Spinal cord (tissue), 10 donors: Measurements from ENCODE around the gene STAT2. TPM values are rescaled to one million over a fixed set of nuclear protein-coding genes. Genes with fewer than 3 reads are reported as not detected.
A peak's percentile ranks its signal among the peaks of the same experiment; 100 is the strongest.
"Not testable (repeated sequence)": the region's sequence is repeated elsewhere in the genome, so short reads cannot be mapped to it uniquely, and the experiment has no call there.

Experiments
- DNase-seq, 6 donors: peaks; one replicate each; pipeline versions ENCODE4 v3.0.0 to v3.0.0-alpha.2; 2013 to 2015; ENCODE audit warnings: low spot score in 6 of 6, low read depth in 4 of 6
- H3K27ac ChIP-seq: one replicate; pipeline ENCODE4 v1.5.1; 2013; ENCODE audit warnings: low read depth, low read length, control low read depth
- H3K27me3 ChIP-seq: one replicate; pipeline ENCODE4 v1.6.1; 2013; ENCODE audit warnings: low read length; ENCODE audit not compliant: control insufficient read depth, insufficient read depth
- H3K36me3 ChIP-seq: one replicate; pipeline ENCODE4 v1.6.1; 2013; ENCODE audit warnings: low read length; ENCODE audit not compliant: control insufficient read depth, insufficient read depth
- H3K4me1 ChIP-seq: one replicate; pipeline ENCODE4 v1.6.1; 2013; ENCODE audit warnings: low read length; ENCODE audit not compliant: control insufficient read depth, insufficient read depth
- H3K4me3 ChIP-seq: one replicate; pipeline ENCODE4 v1.5.1; 2013; ENCODE audit warnings: low read depth, low read length, control low read depth
- H3K9me3 ChIP-seq: one replicate; pipeline ENCODE4 v1.6.1; 2013; ENCODE audit warnings: low read length; ENCODE audit not compliant: control insufficient read depth, insufficient read depth
- WGBS: methylation state at CpG from one replicate; pipeline ENCODE4 v1.1.5; 2013; ENCODE audit warnings: missing lambda C conversion rate; ENCODE audit not compliant: insufficient coverage; 5-methylcytosine and 5-hydroxymethylcytosine counted together
- polyA plus RNA-seq, 2 donors: library from polyadenylated mRNA; unstranded; fragments of 120-200 nt; gene quantifications; one replicate each; pipeline ENCODE4 v1.2.1, GENCODE V29; 2013; ENCODE audit not compliant: insufficient read length in 2 of 2
- total RNA-seq, 2 donors: library from RNA; depleted of rRNA in 1 of 2; stranded (reverse); fragments of 120-200 nt in 1 of 2; fragments of >200 nt in 1 of 2; gene quantifications; one replicate each; pipeline versions ENCODE4 v1.2.3 to v1.2.4, GENCODE V29; 2013 to 2014
- donor health status: healthy.

Gene STAT2
- total and polyA plus RNA-seq, 4 donors = 72.4 to 145 (median 120) TPM

GRCh38 chr12:56366948-56367347, 7.0 kb upstream of the STAT2 start:
- Histone ChIP-seq H3K36me3 (no peaks in the 10 kb centered on the region), H3K9me3 (no peaks in the 10 kb centered on the region), H3K27ac (no peak overlapping the region), H3K4me3 (no peak overlapping the region), H3K4me1 (no peaks in the 10 kb centered on the region), H3K27me3 (no peaks in the 10 kb centered on the region)
- no peak for DNase-seq
- WGBS = no CpG with 5 or more reads among the region's 3 CpGs

DNA sequence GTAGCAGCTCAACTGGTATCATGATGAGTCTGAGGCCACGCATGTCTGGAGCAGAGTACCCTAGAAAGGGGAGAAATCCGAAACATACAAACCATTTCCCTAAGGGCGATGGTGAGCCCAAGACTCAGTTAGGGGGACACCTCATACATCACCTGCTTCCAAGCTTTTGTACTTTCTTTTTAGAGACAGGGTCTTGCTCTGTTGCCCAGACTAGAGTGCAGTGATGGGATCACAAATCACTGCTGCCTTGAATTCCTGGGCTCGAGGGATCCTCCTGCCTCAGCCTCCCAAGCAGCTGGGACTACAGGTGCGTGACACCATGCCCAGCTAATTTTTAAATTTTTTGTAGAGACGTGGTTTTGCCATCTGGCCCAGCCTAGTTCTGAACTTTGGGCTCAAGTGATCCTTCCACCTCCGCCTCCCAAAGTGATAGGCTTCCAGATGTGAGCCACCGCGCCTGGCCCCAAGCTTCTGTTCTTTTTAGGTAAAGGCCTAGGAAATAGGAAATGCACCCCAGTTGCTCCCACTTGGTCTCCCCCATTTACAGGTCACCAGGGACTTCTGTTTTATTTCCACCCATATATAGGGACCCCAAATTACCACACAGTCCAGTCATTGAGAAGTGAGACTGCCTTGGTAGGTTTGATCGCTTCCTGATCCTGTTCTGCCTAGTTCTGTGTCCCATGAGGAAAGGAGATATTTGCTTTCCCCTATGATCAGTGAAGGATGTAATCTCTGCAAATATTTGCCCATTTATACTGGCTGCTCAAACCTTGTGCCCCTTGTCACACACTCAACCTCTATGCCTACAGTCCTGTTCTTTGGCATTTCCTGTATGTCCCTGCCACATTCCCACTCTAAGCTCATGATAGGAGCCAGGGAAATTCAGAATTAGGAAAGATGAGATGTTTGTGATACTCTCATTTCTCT, 2.5 kb upstream of the STAT2 start, which contains the start of gene APOF:
Gene APOF (minus strand): TSS at position 728 of the 930 bp plus-strand sequence. CDS start 112 bp downstream, at position 616.
- H3K36me3 ChIP-seq = no peaks in the 10 kb centered on the region
- WGBS = 95% methylated on average over 5 of the region's 10 CpGs
- H3K27me3 ChIP-seq = no peaks in the 10 kb centered on the region
- DNase-seq = no peak
- H3K4me1 ChIP-seq = peaks cover 10% of the 10 kb centered on the region
- no peak within 1 kb of the TSS for H3K27ac ChIP-seq
- no peak within 1 kb of the TSS for H3K4me3 ChIP-seq
- H3K9me3 ChIP-seq = no peaks in the 10 kb centered on the region

DNA sequence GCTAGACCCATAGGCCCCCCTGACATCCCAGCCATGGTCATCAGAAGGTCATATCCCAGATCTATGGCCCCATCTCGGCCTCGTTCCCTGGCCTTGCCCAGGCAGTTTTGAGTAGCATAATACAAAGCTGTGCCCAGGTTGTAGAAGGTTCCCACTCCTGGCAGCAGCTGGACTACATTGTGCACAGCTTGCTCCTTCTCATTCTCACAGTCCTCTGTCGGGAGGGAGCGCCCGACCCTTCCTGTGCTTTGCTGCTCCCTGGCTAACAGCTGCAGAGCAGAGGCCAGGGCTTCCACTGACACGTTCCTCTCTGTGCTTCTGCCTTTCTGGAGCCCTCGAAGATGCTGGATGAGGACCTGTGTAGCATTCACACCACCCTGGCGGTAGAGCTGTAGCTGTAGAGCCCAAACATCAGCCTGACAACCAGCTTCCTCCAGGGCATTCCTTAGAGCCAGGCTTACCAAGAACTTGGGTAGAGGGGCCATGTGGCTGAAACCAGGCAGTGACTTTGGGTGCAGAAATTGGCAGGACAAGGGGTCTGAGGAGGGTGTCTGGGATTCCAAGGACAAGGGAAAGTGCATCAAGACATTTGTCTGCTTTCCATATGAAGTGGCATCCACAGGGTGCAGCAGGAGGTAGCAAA, 1.7 kb upstream of the STAT2 start:
- Histone ChIP-seq H3K27ac (no peak overlapping the region), H3K4me3 (no peak overlapping the region)

GRCh38 chr12:56358836-56359532, 923 bp downstream of the STAT2 start:
- Histone ChIP-seq H3K27ac (peak overlapping the region; percentile 94), H3K36me3 (peaks cover 24% of the 10 kb centered on the region), H3K9me3 (no peaks in the 10 kb centered on the region), H3K27me3 (no peaks in the 10 kb centered on the region), H3K4me1 (peaks cover 10% of the 10 kb centered on the region), H3K4me3 (peak overlapping the region; percentile 90)
- DNase-seq = peak in 1 of 6 donors; percentile 22
- 17% methylated on average over 1 of the region's 1 CpG for WGBS

More for the DNA sequence above, 1.7 kb upstream of the STAT2 start:
- no peaks in the 10 kb centered on the region for H3K9me3 ChIP-seq
- 76% methylated on average over 8 of the region's 8 CpGs for WGBS
- no peaks in the 10 kb centered on the region for H3K36me3 ChIP-seq
- H3K27me3 ChIP-seq = no peaks in the 10 kb centered on the region
- DNase-seq = no peak
- H3K4me1 ChIP-seq = peaks cover 10% of the 10 kb centered on the region

DNA sequence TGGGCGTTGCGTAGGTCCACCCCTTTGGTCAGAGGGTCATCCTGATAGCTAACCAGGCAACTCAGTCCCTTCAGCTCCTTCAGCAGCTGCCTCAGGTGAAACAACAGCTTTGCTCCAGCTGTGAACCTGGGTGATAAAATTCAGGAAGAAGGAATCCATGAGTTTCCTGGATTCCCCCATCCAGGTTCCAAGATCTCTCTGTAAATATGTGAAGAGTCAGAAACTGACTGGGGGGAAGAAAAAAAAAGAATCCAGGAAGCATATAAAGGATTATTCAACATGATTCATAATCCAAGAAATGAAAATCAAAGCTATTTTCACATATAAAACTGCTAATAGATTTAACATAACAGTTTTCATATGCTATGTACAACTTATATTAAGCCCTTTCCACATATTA, 8.6 kb downstream of the STAT2 start:
- 92% methylated on average over 2 of the region's 2 CpGs for WGBS
- H3K27ac ChIP-seq = no peak overlapping the region
- no peaks in the 10 kb centered on the region for H3K27me3 ChIP-seq
- peaks cover 87% of the 10 kb centered on the region for H3K36me3 ChIP-seq
- DNase-seq = no peak
- H3K9me3 ChIP-seq = no peaks in the 10 kb centered on the region
- H3K4me3 ChIP-seq = no peak overlapping the region
- no peaks in the 10 kb centered on the region for H3K4me1 ChIP-seq

DNA sequence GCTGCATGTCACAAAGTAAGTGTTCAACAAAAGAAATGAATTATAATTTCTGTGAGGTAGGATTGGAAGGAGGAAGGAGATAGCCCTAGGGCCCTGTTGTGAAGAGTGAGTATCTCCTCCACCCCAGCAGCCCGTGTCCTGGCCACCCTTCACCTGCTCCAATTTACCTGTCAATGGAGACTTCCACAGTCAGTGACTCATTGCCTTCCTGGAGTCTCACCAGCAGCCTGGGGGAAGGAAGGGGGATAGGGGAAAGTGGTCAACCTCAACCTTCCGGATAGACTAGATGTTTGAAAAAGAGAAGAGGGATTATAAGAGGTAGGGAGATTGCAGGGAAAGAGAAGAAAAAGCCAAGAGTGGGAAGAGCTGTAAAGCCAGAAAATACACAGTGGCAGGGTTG, 9.2 kb downstream of the STAT2 start:
- H3K4me3 ChIP-seq = no peak overlapping the region
- no peaks in the 10 kb centered on the region for H3K9me3 ChIP-seq
- 94% methylated on average over 1 of the region's 2 CpGs for WGBS
- H3K4me1 ChIP-seq = no peaks in the 10 kb centered on the region
- no peak overlapping the region for H3K27ac ChIP-seq
- no peaks in the 10 kb centered on the region for H3K27me3 ChIP-seq
- DNase-seq = no peak
- H3K36me3 ChIP-seq = peaks cover 87% of the 10 kb centered on the region

DNA sequence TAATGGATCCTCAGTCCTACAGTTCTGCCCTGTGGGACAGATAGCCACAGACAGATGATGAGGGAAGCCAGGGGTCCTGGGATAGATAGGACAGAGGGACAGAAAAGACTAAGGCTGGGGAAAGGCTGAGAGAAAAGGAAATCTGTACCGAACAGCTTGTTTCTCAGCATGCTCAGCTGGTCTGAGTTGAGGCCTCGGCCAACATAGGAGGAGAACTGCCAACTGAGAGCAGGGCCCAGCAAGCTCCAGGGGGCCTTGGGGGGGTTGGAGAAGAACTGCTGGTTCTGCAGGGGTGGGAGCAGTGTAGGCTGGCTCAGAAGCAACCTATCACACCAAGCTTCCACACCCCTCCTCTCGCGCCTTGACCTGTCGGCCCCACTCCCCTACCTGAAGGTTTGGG, 11.1 kb downstream of the STAT2 start:
- 90% methylated on average over 2 of the region's 5 CpGs for WGBS
- H3K4me1 ChIP-seq = no peaks in the 10 kb centered on the region
- H3K27me3 ChIP-seq = no peaks in the 10 kb centered on the region
- H3K9me3 ChIP-seq = no peaks in the 10 kb centered on the region
- H3K27ac ChIP-seq = no peak overlapping the region
- DNase-seq = no peak
- peaks cover 82% of the 10 kb centered on the region for H3K36me3 ChIP-seq
- H3K4me3 ChIP-seq = no peak overlapping the region

GRCh38 chr12:56347255-56347654, 12.7 kb downstream of the STAT2 start:
- H3K4me1 ChIP-seq, DNase-seq, H3K4me3 ChIP-seq, H3K9me3 ChIP-seq, H3K27ac ChIP-seq, H3K27me3 ChIP-seq: not testable (repeated sequence)
- H3K36me3 ChIP-seq = peaks cover 78% of the 10 kb centered on the region
- WGBS = 96% methylated on average over 6 of the region's 9 CpGs

- Histone ChIP-seq H3K9me3 (no peaks in the 10 kb centered on the region), H3K27me3 (no peaks in the 10 kb centered on the region), H3K4me1 (no peaks in the 10 kb centered on the region), H3K36me3 (peaks cover 77% of the 10 kb centered on the region), H3K27ac (no peak overlapping the region), H3K4me3 (no peak overlapping the region)
- DNase-seq = no peak
- WGBS = 72% methylated on average over 7 of the region's 7 CpGs
These were observed 13.2 kb downstream of the STAT2 start for GRCh38 chr12:56346675-56347074.
